ENCODE measurements around the gene ABCD4. TPM values are rescaled to one million over a fixed set of nuclear protein-coding genes. Genes with fewer than 3 reads are reported as not detected.

Gene ABCD4
- total RNA-seq, 2 donors from 2014 or later = 33.4 to 77.3 TPM

GRCh38 chr14:74257078-74257940 lies 45.4 kb downstream of the ABCD4 start:
- Histone ChIP-seq H3K4me3 (peak overlapping the region; percentile 40 to 44), H3K9me3 (no peaks in the 10 kb centered on the region), H3K4me1 (replicated peaks) (peaks cover 4% of the 10 kb centered on the region), H3K27me3 (replicated peaks; ENCODE audit: insufficient read depth) (no peaks in the 10 kb centered on the region), H3K36me3 (no peaks in the 10 kb centered on the region), H3K27ac (no peak overlapping the region)
- WGBS = 4% methylated on average over 64 of the region's 68 CpGs
- TF ChIP-seq POLR2AphosphoS5 (IDR thresholded peaks at IDR 0.05) (no peak), CTCF (IDR thresholded peaks at IDR 0.05) (peak; percentile 69 to 85 (median 81)), POLR2A (IDR thresholded peaks at IDR 0.05) (no peak)
- intact Hi-C loops (cut with DNase I) = no loop called here
- DNase-seq (ENCODE audit: low spot score) = peak; percentile 8

DNA sequence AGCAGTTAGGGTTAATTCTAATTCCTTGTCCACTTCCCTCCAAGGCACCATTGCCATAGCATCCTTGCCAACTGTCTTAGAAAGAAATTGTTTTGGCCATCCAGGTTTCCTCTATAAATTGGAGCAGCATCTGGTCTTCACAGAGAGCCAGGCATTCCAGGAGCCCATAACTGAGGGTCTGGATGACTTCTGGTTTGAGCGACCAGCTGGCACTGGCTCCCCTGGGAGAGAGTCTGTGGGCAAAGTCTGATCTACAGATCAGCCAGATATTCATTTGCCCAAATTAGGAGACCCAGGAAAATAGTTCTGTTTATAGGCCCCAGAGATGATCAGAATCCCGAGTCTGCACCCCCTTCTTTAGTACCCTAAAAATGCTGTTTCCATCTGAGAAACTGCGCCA lies 47.5 kb downstream of the ABCD4 start:
- no peaks in the 10 kb centered on the region for H3K27me3 ChIP-seq (replicated peaks; ENCODE audit: insufficient read depth)
- TF ChIP-seq POLR2AphosphoS5 (IDR thresholded peaks at IDR 0.05) (no peak), CTCF (IDR thresholded peaks at IDR 0.05) (no peak), POLR2A (IDR thresholded peaks at IDR 0.05) (no peak)
- H3K27ac ChIP-seq = no peak overlapping the region
- 83% methylated on average over 3 of the region's 3 CpGs for WGBS
- H3K9me3 ChIP-seq = no peaks in the 10 kb centered on the region
- H3K4me3 ChIP-seq = no peak overlapping the region
- H3K36me3 ChIP-seq = no peaks in the 10 kb centered on the region
- no peak for DNase-seq (ENCODE audit: low spot score)
- intact Hi-C loops (cut with DNase I) = no loop called here
- H3K4me1 ChIP-seq (replicated peaks) = peaks cover 4% of the 10 kb centered on the region

- no peak overlapping the region for H3K4me3 ChIP-seq
- H3K4me1 ChIP-seq (replicated peaks) = no peaks in the 10 kb centered on the region
- no peak for DNase-seq (ENCODE audit: low spot score)
- no peak for TF ChIP-seq POLR2A (IDR thresholded peaks at IDR 0.05)
- TF ChIP-seq POLR2AphosphoS5 (IDR thresholded peaks at IDR 0.05) = no peak
- TF ChIP-seq CTCF (IDR thresholded peaks at IDR 0.05) = no peak
- H3K27ac ChIP-seq = no peak overlapping the region
- H3K9me3 ChIP-seq = no peaks in the 10 kb centered on the region
- intact Hi-C loops (cut with DNase I) = loop anchor here (5.0 kb wide), 2 partner anchors 32 to 137 kb away; no protein-coding TSS in a partner anchor
- H3K27me3 ChIP-seq (replicated peaks; ENCODE audit: insufficient read depth) = peaks cover 6% of the 10 kb centered on the region
- no peaks in the 10 kb centered on the region for H3K36me3 ChIP-seq
- 70% methylated on average over 12 of the region's 12 CpGs for WGBS
Observed at GRCh38 chr14:74249433-74250375, 53.0 kb downstream of the ABCD4 start.

DNA sequence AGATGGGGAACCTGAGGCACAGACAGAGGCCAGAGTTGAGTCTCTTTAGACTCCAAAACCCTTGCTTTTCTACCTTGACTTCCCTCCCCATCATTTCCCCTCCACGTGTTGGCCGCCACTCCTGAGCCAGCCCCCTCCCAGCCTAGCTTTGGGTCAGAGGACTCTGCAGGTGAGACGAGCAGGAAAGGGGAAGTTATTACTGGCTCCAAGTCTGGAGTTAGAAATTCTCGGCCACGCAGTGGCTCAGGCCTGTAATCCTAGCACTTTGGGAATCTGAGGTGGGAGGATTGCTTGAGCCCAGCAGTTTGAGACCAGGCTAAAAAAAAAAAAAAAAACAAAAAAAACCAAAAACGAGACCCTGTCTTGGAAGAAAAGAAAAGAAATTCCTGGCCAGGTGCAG lies 54.7 kb downstream of the ABCD4 start:
- intact Hi-C loops (cut with DNase I) = no loop called here
- peaks cover 10% of the 10 kb centered on the region for H3K27me3 ChIP-seq (replicated peaks; ENCODE audit: insufficient read depth)
- no peaks in the 10 kb centered on the region for H3K4me1 ChIP-seq (replicated peaks)
- H3K4me3 ChIP-seq = no peak overlapping the region
- H3K36me3 ChIP-seq = no peaks in the 10 kb centered on the region
- DNase-seq (ENCODE audit: low spot score) = no peak
- H3K27ac ChIP-seq = no peak overlapping the region
- TF ChIP-seq POLR2A (IDR thresholded peaks at IDR 0.05) = no peak
- TF ChIP-seq CTCF (IDR thresholded peaks at IDR 0.05) = no peak
- TF ChIP-seq POLR2AphosphoS5 (IDR thresholded peaks at IDR 0.05) = no peak
- WGBS = 61% methylated on average over 6 of the region's 6 CpGs
- no peaks in the 10 kb centered on the region for H3K9me3 ChIP-seq
